H1 (cell line): ENCODE data around the gene PRRT4. TPM values are rescaled to one million over a fixed set of nuclear protein-coding genes. Genes with fewer than 3 reads are reported as not detected.

ENCODE experiments used
- CTCF ChIA-PET: fragments of 300-600 bp; sonication (Branson Sonifier 250); formaldehyde crosslinking; loops from one replicate; lab custom pipeline; 2021; ENCODE audit not compliant: partially characterized antibody; lab: Charles Lee
- POLR2A ChIA-PET: fragments of 300-600 bp; sonication (Branson Sonifier 250); formaldehyde crosslinking; loops from one replicate; lab custom pipeline; 2021; ENCODE audit warnings: inconsistent platforms; ENCODE audit not compliant: partially characterized antibody; lab: Charles Lee
- DNase-seq, 2 experiments: peaks; one replicate each; pipeline versions ENCODE4 v3.0.0 to v3.0.0-alpha.2; 2010 to 2022; ENCODE audit warnings: low spot score in 2 of 2, low read depth in 1 of 2, mixed read lengths in 1 of 2
- FAIRE-seq: peaks from 2 replicates; lab custom pipeline; 2011; peaks lifted over from hg19 to GRCh38; lab: Jason Lieb, UNC
- H2AFZ ChIP-seq: 2 replicates; pipeline ENCODE4 v1.8.1; 2012; ENCODE audit warnings: low read length, inconsistent platforms
- H2AK5ac ChIP-seq: 2 replicates; pipeline ENCODE4 v1.6.1; 2013; ENCODE audit warnings: low read depth, low read length
- H2BK120ac ChIP-seq: replicated peaks from 2 replicates; pipeline ENCODE3; 2013; ENCODE audit warnings: low read depth, low read length, inconsistent platforms
- H2BK12ac ChIP-seq: 2 replicates; pipeline ENCODE4 v1.6.1; 2013; ENCODE audit warnings: low read depth, low read length
- H2BK15ac ChIP-seq: 2 replicates; pipeline ENCODE4 v1.6.1; 2013; ENCODE audit warnings: low read length
- H2BK20ac ChIP-seq: 2 replicates; pipeline ENCODE4 v1.6.1; 2013; ENCODE audit warnings: low read length
- H2BK5ac ChIP-seq: 2 replicates; pipeline ENCODE4 v1.6.1; 2013; ENCODE audit warnings: low read depth, low read length
- H3K14ac ChIP-seq: 2 replicates; pipeline ENCODE4 v1.6.1; 2013; ENCODE audit warnings: inconsistent platforms; ENCODE audit not compliant: insufficient read length
- H3K18ac ChIP-seq: 2 replicates; pipeline ENCODE4 v1.6.1; 2013; ENCODE audit warnings: low read length; ENCODE audit errors: extremely low read depth
- H3K23ac ChIP-seq: 2 replicates; pipeline ENCODE4 v1.6.1; 2013; ENCODE audit warnings: inconsistent platforms; ENCODE audit not compliant: insufficient read length
- H3K23me2 ChIP-seq: 2 replicates; pipeline ENCODE4 v1.6.1; 2013; ENCODE audit warnings: low read depth, low read length
- H3K27ac ChIP-seq: 2 replicates; pipeline ENCODE4 v1.6.1; 2011; ENCODE audit warnings: low read depth, low read length, inconsistent platforms
- H3K27me3 ChIP-seq, 4 experiments: replicated peaks in 1 of 4; 1 replicate in 1 of 4; 2 replicates in 3 of 4; pipeline versions ENCODE4 v1.6.1 to v1.8.1; 2011 to 2013; ENCODE audit warnings: low read length in 3 of 4, mild to moderate bottlenecking in 3 of 4, inconsistent platforms in 2 of 4, mixed read lengths in 2 of 4, moderate library complexity in 1 of 4; ENCODE audit not compliant: control insufficient read depth in 3 of 4, insufficient read depth in 3 of 4; ENCODE audit errors: extremely low read depth in 1 of 4
- H3K36me3 ChIP-seq, 4 experiments: 2 replicates each; pipeline versions ENCODE4 v1.6.1 to v1.8.1; 2011 to 2013; ENCODE audit warnings: mild to moderate bottlenecking in 4 of 4, low read length in 3 of 4, moderate library complexity in 2 of 4, control low read depth in 1 of 4, inconsistent platforms in 1 of 4; ENCODE audit not compliant: insufficient read depth in 4 of 4, control insufficient read depth in 2 of 4
- H3K4ac ChIP-seq: replicated peaks from 2 replicates; pipeline ENCODE3; 2013; ENCODE audit warnings: low read length, low read depth, mixed read lengths, inconsistent platforms; ENCODE audit not compliant: insufficient read length
- H3K4me1 ChIP-seq, 4 experiments: replicated peaks in 1 of 4; 1 replicate in 1 of 4; 2 replicates in 3 of 4; pipeline versions ENCODE4 v1.6.1 to v1.8.1; 2011 to 2013; ENCODE audit warnings: low read length in 3 of 4, inconsistent platforms in 2 of 4, mixed read lengths in 1 of 4; ENCODE audit not compliant: insufficient read depth in 4 of 4, control insufficient read depth in 3 of 4
- H3K4me2 ChIP-seq, 2 experiments: 2 replicates each; pipeline versions ENCODE4 v1.6.1 to v1.8.1; 2011 to 2013; ENCODE audit warnings: low read depth in 2 of 2, low read length in 2 of 2, control low read depth in 1 of 2, inconsistent platforms in 1 of 2, mild to moderate bottlenecking in 1 of 2; ENCODE audit not compliant: insufficient read depth in 1 of 2
- H3K4me3 ChIP-seq, 4 experiments: fragments of 200-600, 300-600 bp in 1 of 4; sonication (generic), shearing (Covaris generic), sonication (Bioruptor Twin) in 1 of 4; 2 replicates each; pipeline versions ENCODE4 v1.5.1 to v1.8.1; 2011 to 2016; ENCODE audit warnings: low read length in 4 of 4, low read depth in 3 of 4, control low read depth in 2 of 4, inconsistent platforms in 2 of 4, mild to moderate bottlenecking in 2 of 4, mixed read lengths in 1 of 4, moderate library complexity in 1 of 4; ENCODE audit not compliant: insufficient read depth in 2 of 4; ENCODE audit errors: extremely low read depth in 1 of 4
- H3K56ac ChIP-seq: replicated peaks from 2 replicates; pipeline ENCODE3; 2013; ENCODE audit warnings: low read depth, mild to moderate bottlenecking, mixed read lengths, low read length, inconsistent platforms; ENCODE audit not compliant: insufficient read length
- H3K79me1 ChIP-seq: 2 replicates; pipeline ENCODE4 v1.6.1; 2013; ENCODE audit warnings: low read depth, low read length, control low read depth
- H3K79me2 ChIP-seq, 2 experiments: 2 replicates each; pipeline versions ENCODE4 v1.6.1 to v1.8.1; 2012 to 2013; ENCODE audit warnings: low read length in 2 of 2, mild to moderate bottlenecking in 2 of 2, inconsistent platforms in 1 of 2; ENCODE audit not compliant: insufficient read depth in 2 of 2, control insufficient read depth in 1 of 2
- H3K9ac ChIP-seq, 4 experiments: replicated peaks in 1 of 4; 1 replicate in 1 of 4; 2 replicates in 3 of 4; pipeline versions ENCODE4 v1.6.1 to v1.8.1; 2011 to 2013; ENCODE audit warnings: low read depth in 3 of 4, low read length in 3 of 4, control low read depth in 2 of 4, mild to moderate bottlenecking in 2 of 4, moderate library complexity in 2 of 4, inconsistent platforms in 1 of 4; ENCODE audit errors: extremely low read depth in 1 of 4
- H3K9me3 ChIP-seq, 2 experiments: 2 replicates each; pipeline versions ENCODE4 v1.6.1 to v1.8.1; 2012 to 2013; ENCODE audit warnings: mild to moderate bottlenecking in 2 of 2, moderate library complexity in 2 of 2, control low read depth in 1 of 2, inconsistent platforms in 1 of 2, low read depth in 1 of 2, low read length in 1 of 2, mixed read lengths in 1 of 2; ENCODE audit not compliant: insufficient read depth in 2 of 2
- H4K20me1 ChIP-seq, 2 experiments: replicated peaks in 1 of 2; 2 replicates each; pipeline versions ENCODE3 to v1.8.1; 2011 to 2013; ENCODE audit warnings: inconsistent platforms in 2 of 2, low read length in 2 of 2, mild to moderate bottlenecking in 1 of 2; ENCODE audit not compliant: insufficient read depth in 2 of 2, control insufficient read depth in 1 of 2
- H4K5ac ChIP-seq: 2 replicates; pipeline ENCODE4 v1.6.1; 2013; ENCODE audit warnings: low read length, low read depth, mixed read lengths, inconsistent platforms; ENCODE audit not compliant: insufficient read length
- H4K8ac ChIP-seq: 2 replicates; pipeline ENCODE4 v1.8.0; 2013; ENCODE audit warnings: mild to moderate bottlenecking, moderate library complexity, low read length, inconsistent platforms; ENCODE audit not compliant: insufficient read depth; ENCODE audit errors: extremely low read depth
- H4K91ac ChIP-seq: replicated peaks from 2 replicates; pipeline ENCODE3; 2013; ENCODE audit warnings: low read length, mixed read lengths, inconsistent platforms; ENCODE audit not compliant: insufficient read length
- SP4 ChIP-seq: IDR thresholded peaks from 2 replicates; pipeline ENCODE4 v1.6.1; 2012; ENCODE audit warnings: low read length, inconsistent platforms
- WGBS, 2 experiments: shearing (Covaris generic) in 1 of 2; methylation state at CpG; one replicate each; pipeline versions ENCODE4 v1.1.6 to v1.1.7; 2013 to 2015; ENCODE audit warnings: low lambda C conversion rate in 2 of 2, mixed read lengths in 2 of 2, inconsistent platforms in 1 of 2, low coverage in 1 of 2, missing lambda C conversion rate in 1 of 2; ENCODE audit not compliant: insufficient replicate concordance in 2 of 2, insufficient coverage in 1 of 2, insufficient read length in 1 of 2; ENCODE audit errors: extremely low coverage in 1 of 2, missing lambda C conversion rate in 1 of 2; 5-methylcytosine and 5-hydroxymethylcytosine counted together
- polyA plus RNA-seq, 7 experiments: library from polyadenylated mRNA; depleted of rRNA in 3 of 7; stranded (reverse) in 5 of 7; unstranded in 2 of 7; fragments of >200 nt in 5 of 7; fragments of 200-250 nt in 2 of 7; gene quantifications; 1 replicate in 5 of 7; 2 replicates in 1 of 7; 4 replicates in 1 of 7; pipeline versions ENCODE4 v1.2.1 to v1.2.3, GENCODE V29; 2011 to 2013; ENCODE audit warnings: missing spikeins in 2 of 7, mixed read lengths in 2 of 7
- total RNA-seq: library from RNA; stranded (reverse); fragmentation: NEBNext Ultra II Directional; extraction: Animal tissue kit (Norgen Biotek cat#: 25700); gene quantifications from 2 replicates; pipeline ENCODE4 v1.2.1, GENCODE V29; 2021

PRRT4 gene
- total and polyA plus RNA-seq, 2 of the 8 experiments (the other 6 are each of a cell fraction or from before 2014, with no cell fraction given) = 0.34 to 1.0 TPM

- Histone ChIP-seq H4K8ac (no peak overlapping the region), H2AK5ac (no peak overlapping the region), H3K23me2 (no peaks in the 10 kb centered on the region), H4K91ac (no peak overlapping the region), H3K79me2 (no peaks in the 10 kb centered on the region), H4K20me1 (no peaks in the 10 kb centered on the region), H3K9me3 (no peaks in the 10 kb centered on the region), H3K4me2 (no peak overlapping the region), H2BK20ac (no peak overlapping the region), H2AFZ (no peak overlapping the region), H2BK120ac (no peak overlapping the region), H3K18ac (no peak overlapping the region), H3K27ac (no peak overlapping the region), H3K4me3 (no peak overlapping the region), H3K79me1 (no peaks in the 10 kb centered on the region; the same call in 1 of the 2 replicates), H3K27me3 (no peaks in the 10 kb centered on the region), H3K4ac (no peak overlapping the region), H2BK5ac (no peak overlapping the region), H3K23ac (no peak overlapping the region), H2BK15ac (no peak overlapping the region), H3K9ac (no peak overlapping the region), H3K14ac (no peak overlapping the region), H3K4me1 (no peaks in the 10 kb centered on the region), H4K5ac (no peak overlapping the region), H3K56ac (no peak overlapping the region), H2BK12ac (no peak overlapping the region), H3K36me3 (peaks cover 26 to 76% (median 62%) of the 10 kb centered on the region in 4 experiments)
- ChIA-PET POLR2A (interaction anchor here (1.3 kb wide), 2 partner anchors 9 to 11 kb away, joined by 3 read pairs; no protein-coding TSS in a partner anchor), CTCF (interaction anchor here (1.7 kb wide), 1 partner anchor 9 kb away, joined by 4 read pairs; no protein-coding TSS in a partner anchor)
- WGBS, 2 experiments = 93% methylated on average over 5 of the region's 5 CpGs; no CpG with 5 or more reads in 1 of the 2 experiments
- DNase-seq (no peak), FAIRE-seq (no peak)
- TF ChIP-seq SP4 = no peak
Observed at GRCh38 chr7:128310499-128310898, 51.0 kb downstream of the PRRT4 start.
